Brain pericyte (primary cell): Measurements from ENCODE around the gene ATF7IP.
A peak's percentile ranks its signal among the peaks of the same experiment; 100 is the strongest.

Experiments used
- DNase-seq: peaks from one replicate; pipeline ENCODE4 v3.0.0-alpha.2; 2012; ENCODE audit warnings: low read depth, low spot score

Gene ATF7IP

GRCh38 chr12:14410177-14410576 lies 44.7 kb downstream of the ATF7IP start:
- no peak for DNase-seq

GRCh38 chr12:14410841-14411569 lies 45.5 kb downstream of the ATF7IP start:
- DNase-seq = no peak

GRCh38 chr12:14416658-14417057 lies 51.2 kb downstream of the ATF7IP start:
- DNase-seq = peak; percentile 75

- DNase-seq = peak; percentile 61
These were observed 52.2 kb downstream of the ATF7IP start for GRCh38 chr12:14417715-14418114.

- DNase-seq = no peak
These were observed 53.0 kb downstream of the ATF7IP start for GRCh38 chr12:14418451-14418890.

GRCh38 chr12:14422516-14423230 lies 57.2 kb downstream of the ATF7IP start:
- DNase-seq = no peak

- DNase-seq = no peak
These were observed 59.1 kb downstream of the ATF7IP start for GRCh38 chr12:14424545-14424944.

GRCh38 chr12:14426792-14427191 lies 61.3 kb downstream of the ATF7IP start:
- DNase-seq = no peak

- DNase-seq = no peak
These were observed 62.4 kb downstream of the ATF7IP start for GRCh38 chr12:14427929-14428328.

- DNase-seq = no peak
These were observed 65.0 kb downstream of the ATF7IP start for GRCh38 chr12:14430394-14430986.

- no peak for DNase-seq
These were observed 66.5 kb downstream of the ATF7IP start for GRCh38 chr12:14431975-14432374.

GRCh38 chr12:14435627-14436026 lies 70.1 kb downstream of the ATF7IP start:
- no peak for DNase-seq

- no peak for DNase-seq
These were observed 76.9 kb downstream of the ATF7IP start for GRCh38 chr12:14442221-14442881.

- no peak for DNase-seq
These were observed 78.0 kb downstream of the ATF7IP start for GRCh38 chr12:14443531-14443930.

- DNase-seq = no peak
These were observed 85.0 kb downstream of the ATF7IP start for GRCh38 chr12:14450479-14450878.

- DNase-seq = no peak
These were observed 86.9 kb downstream of the ATF7IP start for GRCh38 chr12:14452336-14452735.

- no peak for DNase-seq
These were observed 87.4 kb downstream of the ATF7IP start for GRCh38 chr12:14452865-14453264.

- no peak for DNase-seq
These were observed 88.8 kb downstream of the ATF7IP start for GRCh38 chr12:14454098-14454907.

GRCh38 chr12:14460212-14460841 lies 94.8 kb downstream of the ATF7IP start:
- DNase-seq = no peak

- no peak for DNase-seq
These were observed 106.0 kb downstream of the ATF7IP start for GRCh38 chr12:14471497-14471896.
